HG03280 (cell line): ENCODE results near the gene AFMID.
"Not testable (repeated sequence)": the region's sequence is repeated elsewhere in the genome, so short reads cannot be mapped to it uniquely, and the experiment has no call there.

ENCODE experiments used
- ATAC-seq: cut with Tn5 transposase; IDR thresholded peaks from one replicate; pipeline ENCODE4 v1.9.1; 2021; ENCODE audit warnings: mild to moderate bottlenecking, moderate library complexity; ENCODE audit not compliant: unreplicated experiment

AFMID gene, protein sequence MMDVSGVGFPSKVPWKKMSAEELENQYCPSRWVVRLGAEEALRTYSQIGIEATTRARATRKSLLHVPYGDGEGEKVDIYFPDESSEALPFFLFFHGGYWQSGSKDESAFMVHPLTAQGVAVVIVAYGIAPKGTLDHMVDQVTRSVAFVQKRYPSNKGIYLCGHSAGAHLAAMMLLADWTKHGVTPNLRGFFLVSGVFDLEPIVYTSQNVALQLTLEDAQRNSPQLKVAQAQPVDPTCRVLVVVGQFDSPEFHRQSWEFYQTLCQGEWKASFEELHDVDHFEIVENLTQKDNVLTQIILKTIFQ

DNA sequence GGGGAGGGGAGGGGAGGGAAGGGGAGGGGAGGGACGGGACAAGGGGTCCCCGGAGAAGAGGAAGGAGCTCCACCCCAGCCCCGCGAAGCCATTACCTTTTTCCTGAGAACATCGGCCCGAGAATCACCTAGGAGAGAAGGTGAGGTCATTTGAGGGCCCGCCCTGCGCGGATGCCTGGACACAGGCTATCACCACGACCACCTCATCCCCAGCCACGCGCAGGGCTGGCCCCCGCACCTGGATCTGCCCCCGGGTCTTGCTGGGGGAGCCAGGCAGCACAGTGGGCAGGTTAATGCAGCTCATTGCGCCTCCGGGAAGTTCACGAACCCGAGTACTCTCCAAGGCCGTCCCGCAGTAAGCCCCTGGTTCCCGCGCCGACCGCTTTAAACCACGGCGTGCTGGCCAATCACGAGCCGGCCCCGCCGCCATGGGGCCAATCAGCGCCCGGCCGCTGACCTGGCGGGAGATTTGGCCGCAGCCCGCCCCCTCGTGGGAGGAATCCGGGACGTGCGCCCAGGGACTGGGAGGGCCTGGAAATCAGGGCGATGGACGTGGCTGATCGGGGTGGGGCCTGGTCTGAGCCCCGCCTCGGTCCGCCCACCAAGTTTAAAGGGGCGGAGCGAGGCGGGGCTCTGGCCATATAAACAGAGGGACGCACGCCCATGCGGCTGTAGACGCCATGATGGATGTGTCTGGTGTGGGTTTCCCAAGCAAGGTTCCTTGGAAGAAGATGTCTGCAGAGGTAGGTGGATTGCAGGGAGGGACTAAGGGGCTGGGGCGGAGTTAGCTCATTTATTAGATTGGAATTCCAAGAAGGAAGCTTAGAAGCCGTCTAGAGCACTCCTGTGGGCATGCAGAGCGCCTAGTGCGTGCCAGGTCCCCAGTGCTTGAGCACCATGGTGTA, at the start of gene AFMID, which contains the start of gene TK1:
Gene AFMID (plus strand): TSS at position 671 of the 904 bp plus-strand sequence. CDS start 9 bp downstream, at position 680.
Gene TK1 (minus strand): TSS at position 361 of the 904 bp plus-strand sequence. CDS start 58 bp downstream, at position 303.
- peak; percentile 94 for ATAC-seq

DNA sequence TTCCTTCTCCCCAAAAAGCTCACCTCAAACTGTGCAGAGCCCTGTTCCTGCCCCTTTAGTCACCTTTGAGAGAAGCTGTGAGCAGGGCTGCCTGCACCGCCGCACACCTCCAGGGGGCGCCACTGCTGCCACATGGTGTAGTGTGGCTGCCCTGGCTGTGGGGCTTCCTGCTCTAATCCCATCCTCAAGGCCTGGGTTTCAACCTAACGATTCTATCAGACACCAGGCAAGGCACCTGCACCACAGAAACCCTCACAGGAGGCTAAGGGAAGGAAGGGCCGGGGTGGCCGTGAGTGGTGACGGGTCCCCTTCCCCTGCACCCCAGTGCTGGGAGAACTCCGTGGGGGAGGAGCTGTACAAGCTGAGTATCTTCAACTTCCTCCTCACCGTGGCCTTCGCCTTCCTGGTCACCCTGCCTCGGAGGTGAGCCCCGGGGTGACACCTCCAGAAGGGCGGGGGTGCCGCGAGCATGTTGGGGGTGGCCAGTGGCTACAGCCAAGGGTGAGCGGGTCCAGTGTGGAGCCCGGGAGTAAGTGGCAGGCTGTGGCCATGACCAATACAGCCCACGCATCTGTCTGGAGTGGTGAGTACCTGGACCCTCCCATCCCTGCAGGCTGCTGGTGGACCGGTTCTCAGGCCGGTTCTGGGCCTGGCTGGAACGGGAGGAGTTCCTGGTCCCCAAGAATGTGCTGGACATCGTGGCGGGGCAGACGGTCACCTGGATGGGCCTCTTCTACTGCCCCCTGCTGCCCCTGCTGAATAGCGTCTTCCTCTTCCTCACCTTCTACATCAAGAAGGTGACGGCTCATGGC, 49.6 kb upstream of the AFMID start:
- no peak for ATAC-seq

DNA sequence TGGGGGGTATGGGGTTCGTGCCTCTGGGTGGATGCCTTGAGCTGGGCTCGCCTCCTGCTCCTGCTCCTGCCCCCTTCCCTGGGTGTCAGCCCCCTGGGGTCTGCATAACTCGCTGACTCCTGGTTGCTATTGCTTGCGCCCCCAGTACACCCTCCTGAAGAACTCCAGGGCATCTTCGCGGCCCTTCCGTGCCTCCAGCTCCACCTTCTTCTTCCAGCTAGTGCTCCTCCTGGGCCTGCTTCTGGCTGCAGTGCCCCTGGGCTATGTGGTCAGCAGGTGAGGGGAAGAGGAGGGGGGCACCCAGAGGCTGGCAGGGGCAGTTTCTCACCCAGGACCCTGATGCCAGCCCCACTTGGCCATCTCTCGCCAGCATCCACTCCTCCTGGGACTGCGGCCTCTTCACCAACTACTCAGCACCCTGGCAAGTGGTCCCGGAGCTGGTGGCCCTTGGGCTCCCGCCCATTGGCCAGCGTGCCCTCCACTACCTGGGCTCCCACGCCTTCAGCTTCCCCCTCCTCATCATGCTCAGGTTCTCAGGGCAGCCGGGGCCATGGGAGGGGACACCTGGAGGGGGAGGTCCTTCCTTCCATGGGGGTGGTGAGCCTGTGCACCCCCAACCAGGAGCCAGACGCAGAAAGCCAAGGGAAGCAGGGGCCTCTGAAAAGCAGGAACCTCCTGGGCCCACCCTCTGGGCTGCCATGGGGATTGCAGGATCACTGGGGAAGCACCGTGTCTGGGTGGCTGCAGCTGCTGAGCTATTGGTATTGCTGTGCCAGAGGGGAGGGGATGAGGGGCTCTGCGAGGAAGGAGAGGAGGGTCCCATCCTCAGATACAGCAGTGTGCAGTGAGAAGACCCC, 48.7 kb upstream of the AFMID start:
- no peak for ATAC-seq

DNA sequence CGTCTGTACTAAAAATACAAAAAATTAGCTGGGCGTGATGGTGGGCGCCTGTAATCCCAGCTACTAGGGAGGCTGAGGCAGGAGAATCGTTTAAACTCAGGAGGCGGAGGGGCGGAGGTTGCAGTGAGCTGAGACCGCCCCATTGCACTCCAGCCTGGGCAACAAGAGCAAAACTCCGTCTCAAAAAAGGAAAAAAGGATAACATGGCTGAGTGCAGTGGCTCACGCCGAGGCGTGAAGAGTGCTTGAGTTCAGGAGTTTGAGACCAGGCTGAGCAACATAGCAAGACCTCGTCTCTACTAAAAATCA, 47.3 kb upstream of the AFMID start:
- not testable (repeated sequence) for ATAC-seq

DNA sequence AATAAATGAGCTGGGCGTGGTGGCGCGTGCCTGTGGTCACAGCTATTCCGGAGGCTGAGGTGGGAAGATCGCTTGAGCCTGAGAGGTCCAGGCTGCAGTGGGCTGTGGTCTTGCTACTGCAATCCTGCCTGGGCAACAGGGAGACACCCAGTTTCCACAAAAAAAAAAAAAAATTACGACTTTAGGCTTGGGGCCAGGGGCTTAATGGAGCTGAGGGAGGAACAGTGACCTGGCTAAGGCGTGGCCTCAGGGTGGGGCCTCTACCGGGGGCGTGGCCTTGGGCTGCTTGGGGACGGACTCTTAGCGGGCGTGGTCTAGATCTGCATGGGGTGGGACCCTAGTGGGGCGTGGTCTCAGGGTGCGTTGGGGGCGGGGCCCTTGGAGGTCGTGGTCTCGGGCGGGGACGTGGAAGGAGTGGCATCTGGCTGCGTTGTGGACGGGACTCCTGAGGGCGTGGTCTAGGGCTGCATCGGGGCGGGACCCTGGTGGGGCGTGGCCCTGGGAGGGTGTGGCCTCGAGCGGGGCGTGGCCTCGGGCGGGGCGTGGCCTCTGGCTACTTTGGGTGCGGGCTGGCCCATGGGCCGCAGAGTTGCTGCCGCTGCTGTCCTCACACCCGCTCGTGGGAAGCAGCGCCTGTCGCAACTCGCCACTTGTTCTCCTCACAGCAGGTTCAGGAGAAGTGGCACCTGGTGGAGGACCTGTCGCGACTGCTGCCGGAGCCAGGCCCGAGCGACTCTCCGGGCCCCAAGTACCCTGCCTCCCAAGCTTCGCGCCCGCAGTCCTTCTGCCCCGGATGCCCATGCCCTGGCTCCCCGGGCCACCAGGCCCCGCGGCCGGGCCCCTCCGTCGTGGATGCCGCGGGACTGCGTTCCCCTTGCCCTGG, 46.8 kb upstream of the AFMID start:
- ATAC-seq, result peak; percentile 80

DNA sequence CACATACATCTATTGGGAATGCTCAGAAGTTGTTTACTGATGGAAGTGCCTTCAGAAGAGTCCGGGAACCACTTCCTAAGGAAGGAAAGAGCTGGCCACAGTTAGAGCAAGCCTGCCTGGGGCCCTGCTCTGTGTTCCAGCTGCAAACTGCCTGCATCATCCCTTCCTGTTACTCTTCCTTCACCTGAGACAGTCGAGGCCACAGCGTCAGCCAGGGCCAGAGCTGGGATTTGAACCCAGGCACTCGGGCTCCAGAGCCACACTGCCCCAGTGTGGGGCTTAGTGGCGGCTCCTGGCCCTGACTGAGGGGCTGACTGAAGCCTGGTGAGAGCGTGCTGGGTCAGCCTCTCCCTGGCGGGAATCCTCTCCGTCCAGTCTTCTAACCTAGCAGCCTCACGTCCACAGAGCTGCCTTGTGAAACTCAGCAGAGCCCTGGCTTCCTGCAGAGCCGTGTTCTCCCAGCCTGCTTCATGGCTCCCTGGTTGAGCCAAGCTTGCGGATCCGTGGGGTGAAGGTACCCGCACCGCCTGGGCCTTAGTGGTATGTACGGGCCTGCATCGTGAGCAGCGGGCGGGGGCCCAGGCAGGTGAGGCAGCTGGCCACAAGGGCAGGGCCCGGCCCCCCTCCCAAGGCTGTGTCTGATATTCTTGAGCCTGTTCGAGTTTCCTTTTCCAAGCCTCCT, 45.6 kb upstream of the AFMID start:
- no peak for ATAC-seq

DNA sequence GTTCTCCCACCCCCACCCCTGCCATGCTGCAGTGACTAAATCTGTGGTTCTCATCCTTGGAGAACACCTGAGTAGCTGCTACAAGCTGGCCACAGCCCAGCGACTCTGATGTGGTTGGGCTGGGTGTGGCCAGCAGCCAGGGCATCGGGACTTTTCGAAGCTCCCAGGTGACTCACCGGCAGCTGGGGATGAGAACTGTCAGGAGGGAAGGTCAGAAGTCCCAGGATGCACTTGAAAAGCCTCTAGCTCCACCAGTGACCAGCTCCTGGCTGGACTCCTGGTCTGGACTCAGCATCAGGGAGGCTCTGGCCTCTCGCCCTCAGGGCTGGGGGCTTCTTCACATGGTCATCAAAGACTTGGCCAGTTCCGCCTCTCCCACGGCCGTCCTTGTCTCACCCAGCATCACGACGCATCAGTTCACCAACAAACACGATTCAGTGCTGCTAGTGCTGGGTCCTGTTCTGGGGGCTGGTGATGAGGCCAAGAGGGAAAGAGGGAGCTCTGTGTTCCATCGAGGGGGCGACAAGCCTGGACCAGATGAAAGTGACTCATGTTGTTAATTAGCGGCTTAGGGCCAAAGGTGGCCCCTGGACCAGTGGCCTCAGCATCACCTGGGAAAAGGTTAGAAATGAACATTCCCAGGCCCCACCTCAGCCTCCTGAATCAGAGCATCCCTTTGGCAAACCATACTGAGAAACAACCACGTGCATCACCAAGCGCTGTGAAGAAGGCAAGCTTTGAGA, 44.9 kb upstream of the AFMID start:
- ATAC-seq, result no peak

DNA sequence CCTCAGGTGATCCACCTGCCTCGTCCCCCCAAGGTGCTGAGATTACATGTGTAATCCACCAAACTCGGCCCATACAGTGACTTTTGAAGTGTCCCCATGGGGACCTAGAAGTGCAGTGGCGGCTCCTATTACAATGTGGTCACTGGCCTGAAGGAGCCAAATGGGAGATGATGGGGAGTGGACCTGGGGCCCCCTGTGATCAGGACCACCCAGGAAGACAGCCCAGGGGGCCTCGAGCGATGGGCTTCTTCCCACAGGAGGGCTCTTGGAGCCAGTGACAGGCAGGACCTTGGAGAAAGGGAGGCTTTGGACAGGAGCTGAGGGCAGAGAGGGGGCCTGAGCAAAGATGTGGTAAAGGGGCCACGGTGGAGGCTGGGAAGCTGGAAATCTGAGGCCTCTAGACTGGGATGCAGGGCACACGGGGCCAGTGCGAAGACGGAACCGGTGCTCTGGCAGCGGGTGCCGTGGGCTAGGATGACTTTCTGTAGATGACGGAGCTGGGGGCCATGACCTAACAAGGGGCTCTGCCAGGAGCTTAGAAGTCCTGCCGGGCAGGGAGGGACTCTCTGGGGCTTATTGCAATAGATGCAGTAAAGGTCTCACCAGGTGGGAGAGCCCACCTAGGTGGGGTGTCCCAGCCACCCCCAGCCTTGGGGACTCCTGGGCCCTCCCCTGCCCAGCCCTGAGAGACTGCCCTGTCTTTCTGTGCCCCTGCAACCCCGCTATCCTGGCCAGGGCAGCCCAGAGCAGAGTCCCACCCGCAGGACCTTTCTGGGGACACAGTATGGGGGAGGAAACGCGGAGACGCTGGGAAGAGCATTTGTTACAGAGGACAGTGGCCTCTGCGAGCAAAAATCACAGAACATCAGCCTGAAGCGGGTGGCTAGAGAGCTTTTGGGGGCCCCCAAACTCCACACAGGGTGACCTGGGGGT, 43.7 kb upstream of the AFMID start:
- ATAC-seq, result no peak

DNA sequence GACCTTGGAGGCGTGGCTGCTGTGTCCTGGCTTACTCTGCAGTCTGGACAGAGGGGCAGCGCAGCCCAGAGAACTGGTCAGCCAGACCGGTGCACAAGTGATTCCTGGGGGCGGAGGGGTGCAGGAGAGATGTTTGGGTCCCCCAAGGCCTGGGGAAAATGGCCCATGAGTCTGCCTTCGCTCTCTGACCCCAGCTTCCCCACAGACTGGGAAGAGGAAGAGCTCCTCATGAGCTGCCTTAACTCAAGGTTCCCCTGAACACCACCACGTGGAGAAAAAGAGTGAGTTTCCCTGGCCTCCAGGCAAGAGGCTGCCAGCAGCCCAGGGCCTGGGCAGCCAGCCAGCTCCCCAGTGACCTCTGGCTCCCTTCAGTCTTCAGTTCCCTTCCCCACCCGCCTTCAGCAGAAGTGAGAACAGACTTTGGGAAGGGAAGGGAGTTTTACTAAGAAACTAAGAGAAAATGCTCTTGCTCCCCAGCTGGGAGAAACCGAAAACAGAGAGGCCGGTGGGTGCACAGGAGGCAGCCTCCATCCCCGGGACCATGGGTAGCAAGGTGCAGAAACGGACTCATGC, 42.9 kb upstream of the AFMID start:
- ATAC-seq, result no peak

DNA sequence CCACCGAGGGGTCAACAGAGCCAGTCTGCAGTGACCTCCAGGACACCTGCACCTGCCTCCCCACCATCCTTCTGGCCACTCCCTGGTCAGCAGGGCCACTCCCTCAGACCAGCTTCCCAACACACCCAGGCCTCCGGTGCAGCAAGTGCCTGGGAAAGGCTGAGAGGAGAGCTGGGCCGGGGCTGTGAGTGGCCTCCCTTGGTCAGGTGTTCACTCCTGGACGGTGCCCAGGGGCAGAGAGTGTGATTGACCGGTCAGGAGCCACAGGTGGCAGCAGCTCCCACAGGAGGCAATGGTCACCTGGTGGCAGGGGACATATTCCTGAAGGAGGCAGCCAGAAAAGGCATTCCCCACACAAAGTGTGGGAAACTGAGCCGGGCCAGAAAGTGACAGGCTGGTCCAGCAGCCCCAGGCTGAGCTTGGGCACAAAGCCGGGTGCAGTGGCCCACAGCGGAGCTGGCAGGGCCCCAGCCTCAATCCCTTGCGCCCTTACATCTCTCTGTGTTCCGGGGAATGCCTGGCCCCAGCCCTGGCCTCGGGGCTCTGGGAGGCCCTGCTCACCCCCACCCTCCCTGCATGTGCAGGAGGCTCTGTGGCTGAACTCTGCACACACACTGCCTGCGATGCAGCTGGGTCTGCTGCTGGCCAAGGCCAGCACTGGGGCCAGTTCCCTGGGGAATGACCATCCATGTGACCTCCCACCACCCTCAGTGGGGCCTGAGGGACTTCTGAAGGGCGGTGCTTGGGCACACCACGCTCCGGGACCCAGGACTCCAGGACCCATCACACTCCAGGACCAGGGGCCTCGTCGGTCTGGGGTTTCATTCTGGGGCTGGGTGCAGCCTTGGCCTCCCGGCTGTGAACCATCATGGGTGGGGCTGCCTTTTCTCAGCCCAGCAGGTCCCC, 42.2 kb upstream of the AFMID start:
- ATAC-seq, result no peak

DNA sequence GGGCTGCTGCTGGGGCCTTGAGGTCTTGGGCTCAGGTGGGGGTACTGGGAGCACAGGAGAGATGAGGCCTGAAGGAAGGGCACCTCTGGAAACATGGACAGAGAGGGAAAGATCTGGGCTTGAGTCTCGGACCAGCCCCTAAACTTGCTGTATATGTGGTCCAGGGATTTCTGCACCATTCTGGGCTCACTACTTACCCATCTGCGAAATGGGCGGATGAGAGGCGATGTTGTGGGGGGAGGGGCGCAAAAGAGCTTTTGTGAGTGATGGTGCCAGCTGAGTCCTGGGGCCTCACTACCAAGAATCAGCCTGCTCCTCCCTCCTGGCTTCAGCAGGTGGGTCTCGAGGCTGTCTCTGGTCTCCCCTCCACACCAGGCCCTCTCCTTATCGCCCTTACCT, 40.7 kb upstream of the AFMID start:
- no peak for ATAC-seq

DNA sequence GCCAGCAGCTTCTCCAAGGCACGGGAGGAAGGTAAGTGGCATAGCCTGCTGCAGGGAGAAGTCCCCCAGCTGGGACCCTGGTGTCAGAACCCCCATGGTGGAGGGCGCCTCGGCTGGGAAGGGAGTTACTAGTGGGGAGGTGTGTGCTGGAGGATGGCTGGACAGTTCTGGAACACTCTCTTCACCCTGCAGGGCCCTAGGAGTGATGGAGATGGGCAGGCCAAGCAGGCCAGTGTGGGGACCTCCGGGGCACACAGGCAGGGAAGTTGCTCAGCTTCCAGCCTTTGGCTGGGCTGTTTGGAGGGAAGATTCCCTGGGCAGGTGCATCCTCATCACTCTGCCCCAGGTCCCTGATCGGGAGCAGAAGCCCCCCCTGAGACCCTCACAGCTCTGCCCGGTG, 40.3 kb upstream of the AFMID start:
- no peak for ATAC-seq

DNA sequence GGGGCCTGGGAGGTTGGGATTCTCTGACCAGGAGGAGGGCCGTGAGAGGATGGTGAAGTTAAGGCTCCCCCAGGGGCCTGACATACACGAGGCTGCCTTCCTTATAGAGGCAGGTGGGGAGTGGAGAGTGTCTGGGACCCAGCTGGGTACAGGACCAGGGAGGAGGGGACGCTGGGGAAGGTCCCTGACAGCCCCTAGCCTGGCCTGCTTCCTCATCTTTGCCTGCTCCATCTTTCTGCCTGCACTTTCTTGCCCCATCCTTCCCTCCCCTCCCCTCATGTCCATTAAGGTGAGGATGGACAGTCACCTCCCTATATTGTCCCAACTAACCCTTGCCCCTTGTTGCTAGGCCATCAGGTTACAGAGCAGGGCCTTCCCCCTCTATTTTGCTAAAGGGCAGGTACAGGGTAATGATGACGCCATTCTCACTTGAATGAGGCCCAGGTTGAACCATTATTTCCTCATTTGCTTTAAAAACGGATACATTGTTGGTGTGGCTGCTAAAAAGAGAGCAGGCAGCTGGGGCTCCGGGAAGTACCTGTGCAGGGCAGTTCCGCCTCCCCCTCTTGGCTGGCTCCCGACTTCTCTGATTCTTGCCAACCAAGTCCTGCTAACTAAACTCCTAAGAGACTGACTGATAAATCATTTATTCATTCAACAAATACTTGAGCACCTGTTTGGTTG, 39.7 kb upstream of the AFMID start:
- ATAC-seq, result peak; percentile 37

DNA sequence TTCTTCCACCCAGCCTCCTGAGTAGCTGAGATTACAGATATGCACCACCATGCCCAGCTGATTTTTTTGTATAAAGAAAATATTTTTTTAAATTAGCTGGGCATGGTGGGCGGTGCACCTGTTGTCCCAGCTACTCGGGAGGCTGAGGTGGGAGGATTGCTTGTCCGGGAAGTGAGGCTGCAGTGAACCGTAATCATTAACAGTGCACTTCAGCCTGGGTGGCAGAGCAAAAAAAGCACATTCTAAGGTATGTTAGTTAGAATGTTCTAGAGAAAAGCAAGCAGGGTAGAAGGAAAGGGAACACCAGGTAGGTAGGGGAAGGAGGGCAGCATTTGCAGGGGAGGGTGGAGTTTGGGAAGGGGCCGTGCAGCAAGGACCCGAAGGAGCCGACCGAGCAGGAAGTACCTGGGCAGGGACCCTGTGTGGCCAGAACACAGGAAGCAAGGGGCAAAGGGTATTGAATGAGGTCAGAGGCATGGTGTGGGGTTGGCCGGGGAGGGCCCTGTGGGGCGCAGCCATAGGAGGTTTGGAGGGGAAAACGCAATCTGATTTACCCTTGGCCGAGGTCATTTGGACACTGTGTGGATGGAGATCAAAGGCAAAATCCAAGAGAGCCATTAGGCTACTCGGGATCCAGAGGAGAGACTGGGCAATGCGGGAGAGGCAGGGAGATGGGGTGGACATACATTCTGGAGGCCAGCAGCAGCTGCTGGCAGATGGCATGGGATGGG, 38.7 kb upstream of the AFMID start:
- ATAC-seq, result no peak
